Activated CD4-positive, alpha-beta T cell treated with anti-CD3 and anti-CD28 coated beads, Interleukin-2, amount 50 U/mL, for 4 hours (primary cell): ENCODE data around the gene GC.
"Not testable (repeated sequence)": the region's sequence is repeated elsewhere in the genome, so short reads cannot be mapped to it uniquely, and the experiment has no call there.

Experiments used
- DNase-seq, 2 experiments: peaks; one replicate each; pipeline ENCODE4 v3.0.0-alpha.2; 2020

GC gene

GRCh38 chr4:71765821-71766383 lies 18.0 kb downstream of the GC start:
- DNase-seq = no peak

- no peak for DNase-seq
These were observed 18.5 kb downstream of the GC start for GRCh38 chr4:71765350-71765749.

- DNase-seq = no peak
These were observed 31.4 kb downstream of the GC start for GRCh38 chr4:71752383-71753042.

GRCh38 chr4:71749008-71749594 lies 34.8 kb downstream of the GC start:
- no peak for DNase-seq

GRCh38 chr4:71746379-71746778 lies 37.5 kb downstream of the GC start:
- no peak for DNase-seq

- DNase-seq = not testable (repeated sequence)
These were observed 45.1 kb downstream of the GC start for GRCh38 chr4:71738782-71739181.

GRCh38 chr4:71732706-71733105 lies 51.2 kb downstream of the GC start:
- DNase-seq = no peak

- no peak for DNase-seq
These were observed 51.8 kb downstream of the GC start for GRCh38 chr4:71732066-71732465.

GRCh38 chr4:71729856-71730255 lies 54.0 kb downstream of the GC start:
- DNase-seq = no peak

- DNase-seq = no peak
These were observed 70.2 kb downstream of the GC start for GRCh38 chr4:71713611-71714203.

GRCh38 chr4:71711985-71712348 lies 71.9 kb downstream of the GC start:
- no peak for DNase-seq

GRCh38 chr4:71711044-71711984 lies 72.6 kb downstream of the GC start:
- DNase-seq = no peak

GRCh38 chr4:71709961-71710360 lies 73.9 kb downstream of the GC start:
- DNase-seq = no peak

- DNase-seq = no peak
These were observed 85.7 kb downstream of the GC start for GRCh38 chr4:71698141-71698540.

- DNase-seq = no peak
These were observed 86.8 kb downstream of the GC start for GRCh38 chr4:71697031-71697430.

- no peak for DNase-seq
These were observed 88.9 kb downstream of the GC start for GRCh38 chr4:71694961-71695360.

GRCh38 chr4:71692963-71693362 lies 90.9 kb downstream of the GC start:
- no peak for DNase-seq

- DNase-seq = no peak
These were observed 91.7 kb downstream of the GC start for GRCh38 chr4:71692198-71692597.
